Naive thymus-derived CD4-positive, alpha-beta T cell (primary cell): ENCODE measurements around the gene MRPS21. TPM values are rescaled to one million over a fixed set of nuclear protein-coding genes. Genes with fewer than 3 reads are reported as not detected.

ENCODE experiments used
- ATAC-seq: fragments of 150-1000 bp; cut with Tn5 transposase; 2 replicates; pipeline ENCODE4 v1.10.0; 2021; ENCODE audit warnings: mild to moderate bottlenecking, moderate library complexity
- CTCF ChIA-PET: fragments of 350-600 bp; sonication (Branson Sonifier 250); formaldehyde crosslinking; loops from one replicate; lab custom pipeline; 2021; ENCODE audit warnings: antibody characterized with exemption; lab: Charles Lee
- POLR2A ChIA-PET: fragments of 350-600 bp; sonication (Branson Sonifier 250); formaldehyde crosslinking; loops from one replicate; lab custom pipeline; 2021; ENCODE audit warnings: antibody characterized with exemption, inconsistent platforms; lab: Charles Lee
- DNase-seq, 9 donors: peaks; one replicate each; pipeline versions ENCODE4 v3.0.0 to v3.0.0-alpha.2; 2020 to 2022; ENCODE audit warnings: mixed read lengths in 1 of 9
- H3K27ac ChIP-seq: one replicate; pipeline ENCODE4 v1.7.0; 2013; ENCODE audit warnings: mild to moderate bottlenecking, low read depth, low read length, moderate library complexity
- H3K27me3 ChIP-seq, 2 donors: one replicate each; pipeline ENCODE4 v1.7.0; 2013; ENCODE audit warnings: low read length in 2 of 2, mild to moderate bottlenecking in 2 of 2, moderate library complexity in 2 of 2; ENCODE audit not compliant: control insufficient read depth in 2 of 2, insufficient read depth in 2 of 2
- H3K36me3 ChIP-seq, 3 experiments: 1 replicate in 2 of 3; 2 replicates in 1 of 3; pipeline ENCODE4 v1.7.0; 2013; ENCODE audit warnings: low read length in 3 of 3, mild to moderate bottlenecking in 3 of 3, moderate library complexity in 1 of 3; ENCODE audit not compliant: insufficient read depth in 3 of 3, control insufficient read depth in 2 of 3
- H3K4me1 ChIP-seq, 2 donors: one replicate each; pipeline ENCODE4 v1.7.0; 2013; ENCODE audit warnings: low read length in 2 of 2, mild to moderate bottlenecking in 2 of 2, moderate library complexity in 1 of 2; ENCODE audit not compliant: control insufficient read depth in 2 of 2, insufficient read depth in 2 of 2
- H3K4me3 ChIP-seq: 2 replicates; pipeline ENCODE4 v1.7.0; 2013; ENCODE audit warnings: mild to moderate bottlenecking, low read length
- H3K9me3 ChIP-seq, 3 experiments: 1 replicate in 2 of 3; 2 replicates in 1 of 3; pipeline ENCODE4 v1.7.0; 2013; ENCODE audit warnings: low read length in 3 of 3; ENCODE audit not compliant: control insufficient read depth in 2 of 3
- H3K27ac Mint-ChIP-seq, 9 donors: one replicate each; pipeline ENCODE4 v1.8.0; 2020 to 2022; ENCODE audit warnings: mixed read lengths in 9 of 9, mild to moderate bottlenecking in 8 of 9, moderate library complexity in 5 of 9, inconsistent platforms in 2 of 9
- H3K27me3 Mint-ChIP-seq, 5 donors: one replicate each; pipeline ENCODE4 v1.8.0; 2021 to 2022; ENCODE audit warnings: mixed read lengths in 5 of 5, mild to moderate bottlenecking in 1 of 5
- H3K36me3 Mint-ChIP-seq, 5 donors: one replicate each; pipeline ENCODE4 v1.8.0; 2020 to 2022; ENCODE audit warnings: mixed read lengths in 5 of 5, mild to moderate bottlenecking in 3 of 5, inconsistent platforms in 1 of 5
- H3K4me1 Mint-ChIP-seq, 7 donors: one replicate each; pipeline ENCODE4 v1.8.0; 2020 to 2022; ENCODE audit warnings: mixed read lengths in 7 of 7, mild to moderate bottlenecking in 3 of 7, inconsistent platforms in 1 of 7
- H3K4me3 Mint-ChIP-seq, 10 donors: one replicate each; pipeline ENCODE4 v1.8.0; 2020 to 2022; ENCODE audit warnings: mild to moderate bottlenecking in 10 of 10, mixed read lengths in 10 of 10, moderate library complexity in 6 of 10, inconsistent platforms in 2 of 10
- H3K9me3 Mint-ChIP-seq, 11 donors: one replicate each; pipeline ENCODE4 v1.8.0; 2020 to 2022; ENCODE audit warnings: mixed read lengths in 11 of 11, mild to moderate bottlenecking in 4 of 11, inconsistent platforms in 1 of 11, moderate library complexity in 1 of 11
- intact Hi-C, 2 donors: fragments of 100-400 bp; cut with micrococcal nuclease; formaldehyde crosslinking; loops; one replicate each; pipeline ENCODE4 v1.15.1; 2023
- polyA plus RNA-seq, 2 donors: library from polyadenylated mRNA; unstranded; fragments of 300-500 nt; fragmentation: Illumina TruSeq; gene quantifications; one replicate each; pipeline ENCODE4 v1.2.3, GENCODE V29; 2021
- total RNA-seq, 6 experiments: library from RNA in 5 of 6; stranded (reverse) in 5 of 6; gene quantifications; 1 replicate in 5 of 6; 2 replicates in 1 of 6; pipeline ENCODE4 v1.2.3 and lab custom pipeline; 2021 to 2026

The MRPS21 gene
- total and polyA plus RNA-seq, 7 experiments from 2014 or later = 47.9 to 92.9 (median 67.5) TPM

DNA sequence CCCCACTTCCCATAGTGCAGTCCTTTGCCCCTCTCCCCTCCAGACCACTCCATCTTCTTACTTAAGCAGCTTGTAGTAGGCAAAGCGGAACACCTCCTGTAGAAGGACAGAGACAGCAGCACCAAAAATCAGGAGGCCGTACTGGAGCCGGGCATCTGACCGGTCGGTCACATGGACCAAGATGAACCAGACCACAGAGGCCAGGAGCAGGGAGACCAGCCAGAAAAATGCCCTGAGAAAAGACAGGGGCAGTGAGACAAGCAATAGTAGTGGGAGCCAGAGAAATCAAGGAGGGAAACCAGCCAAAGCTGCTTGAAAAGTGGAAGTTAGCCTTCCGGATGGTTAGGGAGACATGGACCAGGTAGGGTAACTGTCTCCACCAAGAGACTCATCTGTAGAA, 25.8 kb upstream of the MRPS21 start:
- H3K9me3 ChIP-seq = no peaks in the 10 kb centered on the region
- peak overlapping the region; percentile 88 to 99 (median 94) for H3K27ac Mint-ChIP-seq
- peaks cover 25 to 39% (median 29%) of the 10 kb centered on the region in 7 donors for H3K4me1 Mint-ChIP-seq
- H3K4me3 ChIP-seq = peak overlapping the region; percentile 87
- peaks cover 0 to 7% (median 0%) of the 10 kb centered on the region in 11 donors for H3K9me3 Mint-ChIP-seq
- ATAC-seq = no peak
- no peaks in the 10 kb centered on the region for H3K27me3 Mint-ChIP-seq
- H3K4me3 Mint-ChIP-seq = peak overlapping the region; percentile 94 to 99 (median 96)
- DNase-seq = no peak
- no peaks in the 10 kb centered on the region for H3K27me3 ChIP-seq
- intact Hi-C loops = loop anchor here (1.0 to 5.0 kb wide), 6 partner anchors 12 to 739 kb away; partner anchors contain the start of genes ANP32E (in 1 of the 2), ENSA (in 1 of the 2), MINDY1 (in 1 of the 2) and PRUNE1 (in 1 of the 2)
- H3K36me3 ChIP-seq = peaks cover 14 to 38% (median 18%) of the 10 kb centered on the region in 3 experiments
- peaks cover 13 to 20% of the 10 kb centered on the region in 2 donors for H3K4me1 ChIP-seq
- H3K36me3 Mint-ChIP-seq = peaks cover 0 to 31% (median 8%) of the 10 kb centered on the region in 5 donors
- POLR2A ChIA-PET = interaction anchor here (1.9 to 2.5 kb wide), 2 partner anchors 13 to 29 kb away, joined by 5 to 19 read pairs; partner anchors contain the start of gene CIART
- peak overlapping the region; percentile 97 for H3K27ac ChIP-seq
- CTCF ChIA-PET = no interaction called here

DNA sequence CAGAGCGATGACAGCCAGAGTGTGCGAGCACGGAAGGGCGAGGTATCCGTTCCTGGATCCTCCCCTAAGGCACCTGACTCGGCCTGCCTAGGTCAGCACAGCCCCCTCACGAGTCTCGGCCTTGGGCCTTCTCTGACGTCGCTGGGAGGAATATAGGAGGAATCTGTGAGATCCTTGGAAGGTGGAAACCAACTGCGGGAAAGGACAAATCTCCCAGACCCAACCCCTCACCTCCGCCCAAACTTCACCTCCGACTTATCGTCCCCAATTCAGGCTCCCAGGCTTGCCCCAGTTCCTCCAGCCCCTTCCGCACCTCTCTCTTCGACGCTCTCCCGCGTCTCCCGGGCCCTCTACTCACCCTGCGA, 25.3 kb upstream of the MRPS21 start:
- peak overlapping the region; percentile 87 for H3K4me3 ChIP-seq
- Mint-ChIP-seq H3K4me3 (peak overlapping the region; percentile 94 to 99 (median 96)), H3K9me3 (peaks cover 0 to 7% (median 0%) of the 10 kb centered on the region in 11 donors), H3K36me3 (peaks cover 0 to 31% (median 9%) of the 10 kb centered on the region in 5 donors), H3K4me1 (peaks cover 25 to 39% (median 29%) of the 10 kb centered on the region in 7 donors), H3K27me3 (no peaks in the 10 kb centered on the region), H3K27ac (peak overlapping the region; percentile 88 to 99 (median 94))
- H3K27ac ChIP-seq = peak overlapping the region; percentile 97
- peaks cover 13 to 20% of the 10 kb centered on the region in 2 donors for H3K4me1 ChIP-seq
- peak; percentile 64 for ATAC-seq
- intact Hi-C loops = loop anchor here (1.0 to 5.0 kb wide), 6 partner anchors 12 to 739 kb away; partner anchors contain the start of genes ANP32E (in 1 of the 2), ENSA (in 1 of the 2), MINDY1 (in 1 of the 2) and PRUNE1 (in 1 of the 2)
- H3K9me3 ChIP-seq = no peaks in the 10 kb centered on the region
- peak in 6 of 9 donors; percentile 45 to 56 (median 52) for DNase-seq
- POLR2A ChIA-PET = interaction anchor here (0.6 to 2.5 kb wide), 7 partner anchors 10 to 96 kb away, joined by 3 to 19 read pairs (median 9); partner anchors contain the start of genes CIART and RPRD2
- H3K27me3 ChIP-seq = no peaks in the 10 kb centered on the region
- H3K36me3 ChIP-seq = peaks cover 14 to 39% (median 18%) of the 10 kb centered on the region in 3 experiments
- CTCF ChIA-PET = interaction anchor here (0.7 to 2.2 kb wide), 2 partner anchors 12 to 343 kb away, joined by 3 to 12 read pairs; no protein-coding TSS in a partner anchor

DNA sequence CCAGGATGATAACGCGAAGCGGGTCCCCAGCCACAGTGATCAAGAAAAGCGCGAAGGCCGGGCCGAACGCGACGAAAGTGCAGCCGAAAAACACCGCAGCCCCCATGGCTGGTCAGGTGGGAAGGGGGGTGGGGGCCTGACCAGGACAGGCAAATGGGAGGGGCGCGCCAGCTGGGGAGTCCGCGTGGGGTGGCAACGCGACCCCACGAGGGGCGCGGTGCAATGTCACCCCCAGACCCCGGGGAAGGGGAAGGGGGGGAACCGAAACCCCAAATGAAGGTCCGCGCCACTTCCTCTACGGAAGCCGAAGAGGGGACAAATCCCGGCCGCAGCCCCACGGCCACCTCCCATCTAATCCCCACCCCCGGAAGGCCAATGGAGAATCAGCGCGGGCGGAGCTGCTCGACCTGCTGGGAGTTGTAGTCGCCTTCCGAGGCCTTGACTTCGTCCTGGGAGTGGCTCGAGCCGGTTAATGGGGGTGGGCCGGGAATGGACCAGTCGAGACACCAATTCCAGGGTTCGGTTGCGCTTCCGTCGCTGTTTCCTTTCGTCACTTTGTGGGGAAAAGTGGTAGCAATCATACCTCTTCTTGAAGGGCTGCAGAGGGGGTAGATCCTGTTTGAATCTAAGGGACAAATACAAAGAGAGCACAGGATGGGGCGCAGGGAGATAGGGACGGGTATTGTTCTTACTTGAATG, 24.8 kb upstream of the MRPS21 start, which contains the start of gene APH1A:
TSS of gene APH1A (minus strand) at position 312 of the 699 bp plus-strand sequence. CDS start at position 106, 206 bp downstream.
- ATAC-seq (peak; percentile 97), DNase-seq (peak; percentile 69 to 92 (median 89))
- intact Hi-C loops = loop anchor here (1.0 to 5.0 kb wide), 12 partner anchors 12 to 738 kb away; partner anchors contain the start of genes ANP32E (in 2 of the 2), MRPS21 (in 2 of the 2), RPRD2 (in 2 of the 2) and CIART (in 1 of the 2)
- Mint-ChIP-seq H3K4me3 (peak within 1 kb of the TSS; percentile 94 to 99 (median 96)), H3K27ac (peak within 1 kb of the TSS; percentile 88 to 99 (median 94)), H3K9me3 (peaks cover 0 to 7% (median 0%) of the 10 kb centered on the region in 11 donors), H3K4me1 (peaks cover 25 to 39% (median 30%) of the 10 kb centered on the region in 7 donors), H3K36me3 (peaks cover 3 to 36% (median 12%) of the 10 kb centered on the region in 5 donors), H3K27me3 (no peaks in the 10 kb centered on the region)
- Histone ChIP-seq H3K27ac (peak within 1 kb of the TSS; percentile 97), H3K9me3 (no peaks in the 10 kb centered on the region), H3K36me3 (peaks cover 14 to 39% (median 18%) of the 10 kb centered on the region in 3 experiments), H3K4me1 (peaks cover 13 to 20% of the 10 kb centered on the region in 2 donors), H3K27me3 (no peaks in the 10 kb centered on the region), H3K4me3 (peak within 1 kb of the TSS; percentile 87)
- POLR2A ChIA-PET = interaction anchor here (0.6 to 2.5 kb wide), 11 partner anchors 10 to 625 kb away, joined by 3 to 19 read pairs (median 5); partner anchors contain the start of genes CIART and RPRD2
- CTCF ChIA-PET = interaction anchor here (0.7 to 2.2 kb wide), 2 partner anchors 13 to 342 kb away, joined by 3 to 12 read pairs; no protein-coding TSS in a partner anchor

DNA sequence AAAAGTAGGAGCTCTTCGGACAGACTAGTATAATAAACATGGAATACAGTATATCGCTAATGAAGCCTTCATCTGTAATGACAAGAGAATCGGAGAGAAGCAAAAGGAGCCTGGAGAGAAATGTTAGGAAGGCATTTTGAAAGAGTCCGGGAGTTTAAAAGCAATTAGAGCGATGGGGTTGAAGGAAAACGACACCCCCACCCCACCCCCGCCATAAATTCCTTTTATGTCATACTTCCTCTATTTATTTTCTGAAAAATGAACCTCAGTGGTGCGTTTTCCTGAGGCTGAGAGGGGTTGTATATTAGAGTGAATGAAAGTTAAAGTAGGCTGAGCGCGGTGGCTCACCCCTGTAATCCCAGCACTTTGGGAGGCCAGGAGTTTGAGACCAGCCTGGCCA, 24.2 kb upstream of the MRPS21 start:
- POLR2A ChIA-PET = interaction anchor here (0.6 to 2.5 kb wide), 10 partner anchors 9 to 624 kb away, joined by 3 to 19 read pairs (median 4); partner anchors contain the start of genes CIART and RPRD2
- H3K36me3 Mint-ChIP-seq = peaks cover 3 to 38% (median 13%) of the 10 kb centered on the region in 5 donors
- no peaks in the 10 kb centered on the region for H3K27me3 Mint-ChIP-seq

DNA sequence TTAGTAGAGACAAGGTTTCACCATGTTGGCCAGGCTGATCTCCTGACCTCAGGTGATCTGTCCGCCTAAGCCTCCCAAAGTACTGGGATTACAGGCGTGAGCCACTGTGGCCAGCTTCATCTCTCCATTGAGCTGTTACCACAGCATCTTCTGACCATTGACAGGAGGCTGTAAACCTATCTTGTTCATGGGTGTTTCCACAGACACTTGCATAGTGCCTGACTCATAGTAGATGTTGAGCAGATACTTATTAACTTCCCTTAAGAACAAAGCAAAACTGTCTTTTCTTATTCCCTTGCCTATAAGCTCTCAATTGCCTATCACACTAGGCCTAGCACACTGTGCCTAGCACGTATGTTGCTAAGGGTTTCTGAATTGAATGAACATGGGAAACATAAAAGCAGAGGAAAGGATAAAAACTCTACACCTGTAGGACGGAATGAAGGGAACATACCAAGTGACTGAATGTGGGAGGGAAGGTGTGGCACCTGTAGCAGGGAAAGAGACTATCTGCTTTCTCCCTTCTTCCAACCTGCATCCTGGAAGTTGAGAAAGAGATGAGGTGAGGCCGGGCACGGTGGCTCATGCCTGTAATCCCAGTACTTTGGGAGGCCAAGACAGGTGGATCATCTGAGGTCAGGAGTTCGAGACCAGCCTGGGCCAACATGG, 22.2 kb upstream of the MRPS21 start:
- no peaks in the 10 kb centered on the region for H3K9me3 ChIP-seq
- H3K36me3 Mint-ChIP-seq = peaks cover 11 to 33% (median 13%) of the 10 kb centered on the region in 5 donors
- peaks cover 0 to 7% (median 0%) of the 10 kb centered on the region in 11 donors for H3K9me3 Mint-ChIP-seq
- peaks cover 25 to 32% (median 29%) of the 10 kb centered on the region in 7 donors for H3K4me1 Mint-ChIP-seq
- no peaks in the 10 kb centered on the region for H3K27me3 ChIP-seq
- no peak overlapping the region for H3K4me3 ChIP-seq
- ATAC-seq = no peak
- peak overlapping the region in 1 of 10 donors; percentile 69 for H3K4me3 Mint-ChIP-seq
- ChIA-PET POLR2A (interaction anchor here (1.5 to 1.7 kb wide), 2 partner anchors 9 to 36 kb away, joined by 4 to 6 read pairs; partner anchors contain the start of gene ANP32E), CTCF (interaction anchor here (1.0 to 1.2 kb wide), 2 partner anchors 10 to 16 kb away, joined by 3 to 4 read pairs; no protein-coding TSS in a partner anchor)
- H3K36me3 ChIP-seq = peaks cover 5 to 18% (median 6%) of the 10 kb centered on the region in 3 experiments
- intact Hi-C loops = no loop called here
- no peaks in the 10 kb centered on the region for H3K27me3 Mint-ChIP-seq
- H3K4me1 ChIP-seq = peaks cover 13 to 20% of the 10 kb centered on the region in 2 donors
- no peak for DNase-seq
- no peak overlapping the region for H3K27ac ChIP-seq
- H3K27ac Mint-ChIP-seq = no peak overlapping the region

More for the DNA sequence above, 24.2 kb upstream of the MRPS21 start:
- Mint-ChIP-seq H3K4me1 (peaks cover 25 to 39% (median 30%) of the 10 kb centered on the region in 7 donors), H3K9me3 (peaks cover 0 to 7% (median 0%) of the 10 kb centered on the region in 11 donors), H3K4me3 (peak overlapping the region; percentile 94 to 99 (median 96)), H3K27ac (peak overlapping the region; percentile 88 to 99 (median 94))
- ATAC-seq (no peak), DNase-seq (no peak)
- CTCF ChIA-PET = interaction anchor here (2.2 kb wide), 1 partner anchor 13 kb away, joined by 12 read pairs; no protein-coding TSS in a partner anchor
- Histone ChIP-seq H3K27ac (peak overlapping the region; percentile 97), H3K36me3 (peaks cover 14 to 38% (median 18%) of the 10 kb centered on the region in 3 experiments), H3K27me3 (no peaks in the 10 kb centered on the region), H3K4me3 (peak overlapping the region; percentile 87), H3K4me1 (peaks cover 13 to 20% of the 10 kb centered on the region in 2 donors), H3K9me3 (no peaks in the 10 kb centered on the region)
- intact Hi-C loops = loop anchor here (1.0 to 5.0 kb wide), 11 partner anchors 12 to 738 kb away; partner anchors contain the start of genes MRPS21 (in 2 of the 2), RPRD2 (in 2 of the 2), ANP32E (in 1 of the 2) and CIART (in 1 of the 2)
